Peyer's patch (tissue), 4 donors: Measurements from ENCODE around the gene VASN.

Source experiments
- CTCF ChIP-seq, 6 experiments: fragments of 450-650 bp in 4 of 6; fragments of 200-600 bp in 2 of 6; sonication (generic) in 1 of 6; IDR thresholded peaks; one replicate each; pipeline ENCODE4 v1.5.1; 2017 to 2019; ENCODE audit warnings: antibody characterized with exemption in 6 of 6, mild to moderate bottlenecking in 3 of 6, moderate library complexity in 1 of 6
- POLR2A ChIP-seq, 2 donors: fragments of 450-650 bp; IDR thresholded peaks; one replicate each; pipeline ENCODE4 v1.5.1; 2017; ENCODE audit warnings: antibody characterized with exemption in 2 of 2, mild to moderate bottlenecking in 2 of 2, moderate library complexity in 2 of 2

GRCh38 chr16:4409081-4409932, 37.7 kb downstream of the VASN start:
- no peak for TF ChIP-seq CTCF (IDR thresholded peaks at IDR 0.05)
- TF ChIP-seq POLR2A (IDR thresholded peaks at IDR 0.05), result no peak
